Duodenal mucosa (tissue), 2 donors: ENCODE measurements around the gene BGN.

Source experiments
- H3K27ac ChIP-seq: one replicate; pipeline ENCODE4 v1.7.0; 2013; ENCODE audit warnings: low read depth, low read length
- H3K27me3 ChIP-seq, 2 donors: one replicate each; pipeline ENCODE4 v1.7.0; 2013; ENCODE audit warnings: low read length in 2 of 2, control low read depth in 1 of 2; ENCODE audit not compliant: insufficient read depth in 2 of 2, control insufficient read depth in 1 of 2
- H3K36me3 ChIP-seq, 2 donors: one replicate each; pipeline ENCODE4 v1.7.0; 2013; ENCODE audit warnings: low read length in 2 of 2, control low read depth in 1 of 2; ENCODE audit not compliant: insufficient read depth in 2 of 2, control insufficient read depth in 1 of 2
- H3K4me1 ChIP-seq, 2 donors: one replicate each; pipeline ENCODE4 v1.7.0; 2013; ENCODE audit warnings: low read length in 2 of 2, control low read depth in 1 of 2; ENCODE audit not compliant: insufficient read depth in 2 of 2, control insufficient read depth in 1 of 2
- H3K4me3 ChIP-seq, 2 donors: one replicate each; pipeline ENCODE4 v1.7.0; 2013; ENCODE audit warnings: low read length in 2 of 2, low read depth in 1 of 2
- H3K9ac ChIP-seq, 2 donors: one replicate each; pipeline ENCODE4 v1.7.0; 2013; ENCODE audit warnings: low read length in 2 of 2, low read depth in 1 of 2
- H3K9me3 ChIP-seq, 2 donors: one replicate each; pipeline ENCODE4 v1.7.0; 2013; ENCODE audit warnings: low read length in 2 of 2, control low read depth in 1 of 2; ENCODE audit not compliant: control insufficient read depth in 1 of 2

The BGN gene

DNA sequence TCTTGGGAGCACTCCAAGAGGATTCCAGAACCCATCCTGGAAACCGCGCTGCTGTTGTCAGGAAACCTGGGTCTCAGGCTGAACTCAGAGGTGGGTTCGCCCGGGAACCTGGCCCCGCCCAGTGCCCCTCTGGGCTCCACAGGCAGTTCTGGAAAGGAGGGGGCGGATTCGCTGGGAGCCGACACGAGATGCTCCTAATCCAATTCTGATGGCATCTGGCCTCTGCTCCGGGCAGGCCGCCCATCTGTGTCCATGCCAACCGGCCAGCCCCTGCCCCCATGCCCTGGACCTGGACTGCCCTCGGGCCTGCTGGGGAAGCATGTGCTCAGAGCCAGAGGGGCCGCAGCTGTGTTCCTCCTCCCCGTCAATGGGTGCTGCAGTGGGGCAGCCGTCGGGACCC lies 43.6 kb downstream of the BGN start:
- no peak overlapping the region for H3K4me3 ChIP-seq
- H3K36me3 ChIP-seq = no peaks in the 10 kb centered on the region
- H3K27me3 ChIP-seq = no peaks in the 10 kb centered on the region
- H3K9ac ChIP-seq = no peak overlapping the region
- no peak overlapping the region for H3K27ac ChIP-seq
- no peaks in the 10 kb centered on the region for H3K4me1 ChIP-seq
- no peaks in the 10 kb centered on the region for H3K9me3 ChIP-seq

- Histone ChIP-seq H3K36me3 (no peaks in the 10 kb centered on the region), H3K9me3 (no peaks in the 10 kb centered on the region), H3K4me1 (no peaks in the 10 kb centered on the region), H3K9ac (no peak overlapping the region), H3K4me3 (no peak overlapping the region), H3K27ac (no peak overlapping the region), H3K27me3 (no peaks in the 10 kb centered on the region)
These were observed 44.6 kb downstream of the BGN start for GRCh38 chrX:153539171-153539978.

GRCh38 chrX:153539979-153540358 lies 45.2 kb downstream of the BGN start:
- H3K4me1 ChIP-seq = no peaks in the 10 kb centered on the region
- H3K27ac ChIP-seq = no peak overlapping the region

GRCh38 chrX:153544727-153545126 lies 49.9 kb downstream of the BGN start:
- H3K4me1 ChIP-seq = no peaks in the 10 kb centered on the region
- H3K27me3 ChIP-seq = no peaks in the 10 kb centered on the region
- H3K9ac ChIP-seq = no peak overlapping the region
- H3K27ac ChIP-seq = no peak overlapping the region
- H3K9me3 ChIP-seq = no peaks in the 10 kb centered on the region
- H3K36me3 ChIP-seq = no peaks in the 10 kb centered on the region
- no peak overlapping the region for H3K4me3 ChIP-seq

More at GRCh38 chrX:153539979-153540358, 45.2 kb downstream of the BGN start:
- H3K9me3 ChIP-seq = no peaks in the 10 kb centered on the region
- no peak overlapping the region for H3K9ac ChIP-seq
- no peak overlapping the region for H3K4me3 ChIP-seq
- H3K27me3 ChIP-seq = no peaks in the 10 kb centered on the region
- H3K36me3 ChIP-seq = no peaks in the 10 kb centered on the region

GRCh38 chrX:153546386-153546785 lies 51.6 kb downstream of the BGN start:
- H3K27ac ChIP-seq = no peak overlapping the region
- no peaks in the 10 kb centered on the region for H3K36me3 ChIP-seq
- H3K4me3 ChIP-seq = no peak overlapping the region

DNA sequence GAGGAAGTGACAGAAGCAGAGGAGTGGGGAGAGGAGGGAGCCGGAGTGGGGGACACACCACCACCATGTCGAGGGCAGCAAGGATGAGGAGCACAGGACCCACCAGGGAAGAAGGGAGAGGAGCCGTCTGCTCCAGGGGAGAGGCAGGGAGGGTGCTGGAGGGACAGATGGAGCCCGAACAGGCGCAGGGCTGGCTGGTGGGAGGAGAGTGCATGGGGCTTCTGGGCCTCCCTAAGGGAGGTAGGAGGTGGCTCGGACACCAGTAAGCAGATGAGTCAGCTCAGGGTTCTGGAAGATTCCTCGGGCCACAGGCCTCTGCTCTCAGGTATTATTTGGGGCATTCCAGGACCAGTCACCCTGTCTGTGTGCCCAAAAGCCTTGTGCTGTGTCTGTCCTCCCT lies 52.4 kb downstream of the BGN start:
- no peaks in the 10 kb centered on the region for H3K36me3 ChIP-seq
- H3K9me3 ChIP-seq = no peaks in the 10 kb centered on the region
- H3K9ac ChIP-seq = no peak overlapping the region
- no peaks in the 10 kb centered on the region for H3K27me3 ChIP-seq
- H3K4me1 ChIP-seq = no peaks in the 10 kb centered on the region
- no peak overlapping the region for H3K27ac ChIP-seq
- no peak overlapping the region for H3K4me3 ChIP-seq

More at GRCh38 chrX:153546386-153546785, 51.6 kb downstream of the BGN start:
- Histone ChIP-seq H3K27me3 (no peaks in the 10 kb centered on the region), H3K9ac (no peak overlapping the region), H3K4me1 (no peaks in the 10 kb centered on the region), H3K9me3 (no peaks in the 10 kb centered on the region)

GRCh38 chrX:153549231-153549630 lies 54.5 kb downstream of the BGN start:
- H3K4me1 ChIP-seq = no peaks in the 10 kb centered on the region
- no peak overlapping the region for H3K27ac ChIP-seq
- H3K27me3 ChIP-seq = no peaks in the 10 kb centered on the region
- H3K9me3 ChIP-seq = no peaks in the 10 kb centered on the region
- H3K4me3 ChIP-seq = no peak overlapping the region
- no peak overlapping the region for H3K9ac ChIP-seq
- no peaks in the 10 kb centered on the region for H3K36me3 ChIP-seq

- H3K4me3 ChIP-seq = no peak overlapping the region
- no peak overlapping the region for H3K9ac ChIP-seq
- H3K27me3 ChIP-seq = no peaks in the 10 kb centered on the region
- H3K9me3 ChIP-seq = no peaks in the 10 kb centered on the region
- H3K36me3 ChIP-seq = no peaks in the 10 kb centered on the region
- H3K27ac ChIP-seq = no peak overlapping the region
- H3K4me1 ChIP-seq = no peaks in the 10 kb centered on the region
These were observed 55.0 kb downstream of the BGN start for GRCh38 chrX:153549807-153550206.

- Histone ChIP-seq H3K9me3 (no peaks in the 10 kb centered on the region), H3K36me3 (no peaks in the 10 kb centered on the region), H3K4me3 (no peak overlapping the region), H3K27ac (no peak overlapping the region), H3K9ac (no peak overlapping the region), H3K4me1 (no peaks in the 10 kb centered on the region), H3K27me3 (no peaks in the 10 kb centered on the region)
These were observed 56.4 kb downstream of the BGN start for GRCh38 chrX:153551135-153551534.

- H3K4me1 ChIP-seq = no peaks in the 10 kb centered on the region
- H3K36me3 ChIP-seq = no peaks in the 10 kb centered on the region
- no peak overlapping the region for H3K4me3 ChIP-seq
- no peak overlapping the region for H3K9ac ChIP-seq
- no peak overlapping the region for H3K27ac ChIP-seq
- no peaks in the 10 kb centered on the region for H3K9me3 ChIP-seq
- H3K27me3 ChIP-seq = no peaks in the 10 kb centered on the region
These were observed 59.9 kb downstream of the BGN start for GRCh38 chrX:153554519-153555167.
